HG02763 (cell line): ENCODE results near the gene CENPM.

Experiments
- ATAC-seq: cut with Tn5 transposase; IDR thresholded peaks from one replicate; pipeline ENCODE4 v1.9.1; 2021; ENCODE audit warnings: mild to moderate bottlenecking, moderate library complexity; ENCODE audit not compliant: unreplicated experiment

The CENPM gene, protein sequence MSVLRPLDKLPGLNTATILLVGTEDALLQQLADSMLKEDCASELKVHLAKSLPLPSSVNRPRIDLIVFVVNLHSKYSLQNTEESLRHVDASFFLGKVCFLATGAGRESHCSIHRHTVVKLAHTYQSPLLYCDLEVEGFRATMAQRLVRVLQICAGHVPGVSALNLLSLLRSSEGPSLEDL

DNA sequence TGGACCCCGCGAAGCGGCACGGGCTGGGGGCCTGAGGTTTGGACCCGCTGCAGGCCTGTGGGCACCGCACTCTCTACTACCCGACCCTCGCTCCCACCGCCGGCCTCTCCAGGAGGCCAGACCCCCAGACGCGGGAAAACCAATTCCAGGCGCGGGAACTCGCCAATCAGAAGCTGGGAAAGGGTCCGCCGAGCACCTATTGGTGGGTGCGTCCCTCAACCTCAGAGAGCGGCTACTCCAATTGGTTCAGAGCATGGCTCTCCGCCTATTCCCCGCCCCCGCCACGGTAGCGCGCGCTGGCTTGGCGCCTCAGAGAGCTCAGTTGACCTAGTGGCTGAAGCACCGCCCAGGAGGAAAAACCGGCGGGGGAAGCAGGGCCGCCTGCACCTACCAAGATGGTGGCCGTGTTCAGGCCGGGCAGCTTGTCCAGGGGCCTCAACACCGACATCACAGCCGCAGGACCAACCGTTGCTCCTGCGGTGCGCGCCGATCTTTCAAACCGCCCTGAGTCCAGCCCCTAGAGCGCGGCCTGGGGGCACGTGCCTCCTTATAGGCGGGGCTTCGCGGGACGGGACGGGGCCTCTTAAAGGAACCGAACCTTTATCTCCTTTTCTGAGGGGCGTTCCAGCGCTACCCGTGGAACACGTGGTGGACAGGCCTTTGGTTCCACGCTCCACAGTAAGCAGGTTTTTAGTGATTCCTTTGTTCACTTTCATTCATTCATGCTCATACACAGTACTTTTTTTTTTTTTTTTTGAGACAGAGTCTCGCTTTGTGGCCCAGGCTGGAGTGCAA is at the start of gene CENPM:
CENPM (minus strand) TSS at position 524 of the 795 bp plus-strand sequence; CDS start at position 448, 76 bp downstream.
- peak; percentile 85 for ATAC-seq

DNA sequence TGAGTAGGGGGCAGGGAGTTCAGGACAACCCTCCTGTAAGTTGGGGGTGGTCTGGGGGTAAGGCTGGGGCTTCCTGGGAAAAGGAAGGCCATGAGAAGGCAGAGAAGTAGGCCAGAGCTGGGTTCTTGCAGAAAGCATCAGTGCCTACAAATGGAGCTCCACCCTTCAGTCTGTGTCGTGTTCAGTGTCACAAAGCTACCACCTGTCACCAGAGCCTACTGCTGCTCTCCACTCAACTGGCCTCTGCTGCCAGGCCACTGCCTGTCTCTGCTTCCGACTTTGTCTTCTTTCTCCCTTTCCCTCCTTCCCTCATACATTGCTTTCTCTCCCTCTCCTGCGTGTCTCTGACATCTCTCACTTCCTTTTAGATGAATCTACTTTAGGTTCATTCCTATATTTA is 48.3 kb upstream of the CENPM start:
- no peak for ATAC-seq

DNA sequence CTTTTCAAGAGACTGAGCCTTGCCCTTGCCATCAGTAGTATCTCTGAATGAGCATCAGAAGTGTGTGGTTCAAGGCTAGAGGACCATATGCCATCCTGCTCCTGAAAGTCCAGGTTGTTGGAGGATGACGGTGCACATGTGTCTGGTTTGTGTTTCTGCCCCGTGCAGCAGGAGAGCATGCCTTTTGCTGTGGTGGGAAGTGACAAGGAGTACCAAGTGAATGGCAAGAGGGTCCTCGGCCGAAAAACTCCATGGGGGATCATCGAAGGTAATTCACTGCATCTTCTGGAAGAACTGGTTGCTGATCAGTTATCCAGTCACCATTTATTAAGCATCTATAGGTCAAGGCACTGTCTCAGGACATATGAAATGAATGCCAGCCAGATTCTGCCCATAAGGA is 45.5 kb upstream of the CENPM start:
- ATAC-seq = no peak

DNA sequence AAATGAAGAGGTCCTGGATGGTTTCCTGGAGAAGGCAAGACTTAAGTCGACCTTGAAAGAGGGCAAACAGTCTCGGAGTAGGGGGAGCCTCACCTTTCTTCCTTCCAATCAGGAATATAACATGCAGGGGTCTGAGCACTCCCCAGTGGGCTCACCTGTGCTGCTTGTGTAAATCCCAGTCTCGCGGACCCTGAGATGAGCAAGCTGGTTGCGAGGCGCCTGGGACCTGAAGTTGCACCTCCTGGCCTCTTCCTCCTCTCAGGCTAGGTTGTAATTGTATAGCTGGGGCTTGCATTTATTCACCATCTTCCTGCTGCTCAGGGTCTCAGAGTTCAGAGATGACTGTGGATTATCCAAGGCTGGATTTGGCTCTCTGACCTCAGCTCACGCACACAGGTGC is 44.2 kb upstream of the CENPM start:
- no peak for ATAC-seq

DNA sequence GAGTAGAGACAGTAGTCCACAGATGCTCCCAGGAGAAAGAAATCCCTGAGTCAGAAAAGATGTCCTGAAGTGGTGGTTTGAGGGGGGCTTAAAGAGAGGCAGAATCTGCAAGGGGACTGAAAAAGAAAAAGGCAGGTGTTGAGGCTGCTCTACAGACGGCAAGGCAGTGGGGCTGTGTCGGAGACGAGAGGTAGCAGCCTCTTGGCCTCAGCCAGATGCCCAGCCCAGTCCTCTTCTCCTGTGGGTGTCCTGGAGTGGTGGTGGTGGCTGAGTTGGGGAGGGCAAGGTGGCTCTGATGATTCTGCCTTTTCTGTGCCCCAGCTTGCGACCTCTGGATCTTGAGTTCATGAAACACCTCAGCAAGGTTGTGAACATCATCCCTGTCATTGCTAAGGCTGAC is 42.3 kb upstream of the CENPM start:
- ATAC-seq = no peak

DNA sequence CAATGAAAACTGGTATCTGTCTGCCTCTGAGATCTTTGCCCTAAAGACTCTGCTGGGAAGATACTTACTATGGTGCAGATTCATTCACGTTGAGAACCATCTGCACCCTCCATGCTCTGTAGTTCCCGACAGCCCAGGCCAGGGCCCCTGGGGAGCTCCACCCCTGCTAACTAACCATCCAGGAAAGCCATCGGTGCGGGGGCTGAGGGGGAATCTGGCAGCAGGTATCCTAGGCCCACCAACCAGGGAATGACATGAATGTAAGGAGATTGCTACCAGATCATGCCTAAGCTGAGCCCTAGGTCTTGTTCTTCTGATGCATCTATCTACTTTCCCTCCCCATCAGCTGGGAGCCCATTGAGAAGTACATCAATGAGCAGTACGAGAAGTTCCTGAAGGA is 40.3 kb upstream of the CENPM start:
- no peak for ATAC-seq

DNA sequence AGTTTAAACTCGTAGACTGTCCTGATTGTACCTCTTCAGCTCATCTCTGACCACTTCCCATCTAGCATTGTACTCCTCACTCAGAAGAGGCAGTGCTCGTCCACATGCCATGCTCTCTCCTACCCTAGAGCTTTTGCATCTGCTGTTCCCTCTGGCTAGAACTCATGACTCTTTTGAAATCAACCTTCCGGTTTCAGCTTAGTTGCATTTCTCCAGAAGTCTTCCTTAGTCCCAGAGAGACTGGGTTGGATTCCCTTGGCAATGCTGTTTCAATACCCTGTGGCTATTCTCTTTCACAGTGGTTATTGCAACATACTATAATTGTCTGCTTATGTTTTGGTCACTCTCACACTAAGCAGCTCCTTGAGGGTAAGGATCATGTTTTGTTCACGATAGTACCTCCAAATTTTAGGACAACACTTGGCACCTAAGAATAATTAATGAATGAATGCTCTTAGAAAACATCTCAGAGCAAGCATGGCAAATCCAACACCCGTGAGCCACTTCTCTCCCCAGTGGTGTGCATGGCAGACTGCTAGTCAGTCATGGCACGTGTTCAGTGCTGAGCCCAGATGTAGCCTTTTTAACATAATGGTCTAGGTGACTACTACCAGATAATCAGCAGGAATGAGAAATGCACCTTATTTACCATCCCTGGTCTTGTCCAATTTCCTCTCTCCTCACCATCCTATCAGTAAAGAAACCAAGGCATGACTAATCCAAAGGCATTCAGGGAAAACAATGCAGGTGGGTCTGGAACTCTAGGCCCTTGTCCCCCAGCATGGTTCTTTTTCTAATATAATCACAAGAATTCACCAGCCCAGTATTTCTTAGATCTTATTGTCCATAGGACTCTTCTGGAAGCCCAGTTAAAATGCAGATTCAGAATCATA is 36.8 kb upstream of the CENPM start:
- no peak for ATAC-seq

DNA sequence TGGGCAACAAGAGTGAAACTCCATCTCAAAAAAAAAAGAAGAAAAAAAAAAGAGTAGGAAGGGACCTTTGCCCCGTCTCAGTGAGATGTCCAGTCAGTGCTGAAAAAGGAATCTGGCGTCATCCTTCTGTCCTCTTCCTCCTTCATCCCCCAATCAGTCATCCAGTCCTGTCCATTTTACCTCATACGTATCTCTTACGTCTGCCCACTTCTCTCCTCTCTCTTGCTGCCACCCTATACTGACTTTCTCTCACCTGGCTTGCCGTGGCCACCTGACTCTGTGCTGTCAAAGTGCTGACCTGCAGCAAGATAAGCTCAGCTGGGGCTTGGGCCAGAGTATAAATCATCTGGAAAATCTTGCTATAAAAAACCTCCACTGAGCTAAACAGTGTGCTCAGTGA is 35.9 kb upstream of the CENPM start:
- no peak for ATAC-seq

DNA sequence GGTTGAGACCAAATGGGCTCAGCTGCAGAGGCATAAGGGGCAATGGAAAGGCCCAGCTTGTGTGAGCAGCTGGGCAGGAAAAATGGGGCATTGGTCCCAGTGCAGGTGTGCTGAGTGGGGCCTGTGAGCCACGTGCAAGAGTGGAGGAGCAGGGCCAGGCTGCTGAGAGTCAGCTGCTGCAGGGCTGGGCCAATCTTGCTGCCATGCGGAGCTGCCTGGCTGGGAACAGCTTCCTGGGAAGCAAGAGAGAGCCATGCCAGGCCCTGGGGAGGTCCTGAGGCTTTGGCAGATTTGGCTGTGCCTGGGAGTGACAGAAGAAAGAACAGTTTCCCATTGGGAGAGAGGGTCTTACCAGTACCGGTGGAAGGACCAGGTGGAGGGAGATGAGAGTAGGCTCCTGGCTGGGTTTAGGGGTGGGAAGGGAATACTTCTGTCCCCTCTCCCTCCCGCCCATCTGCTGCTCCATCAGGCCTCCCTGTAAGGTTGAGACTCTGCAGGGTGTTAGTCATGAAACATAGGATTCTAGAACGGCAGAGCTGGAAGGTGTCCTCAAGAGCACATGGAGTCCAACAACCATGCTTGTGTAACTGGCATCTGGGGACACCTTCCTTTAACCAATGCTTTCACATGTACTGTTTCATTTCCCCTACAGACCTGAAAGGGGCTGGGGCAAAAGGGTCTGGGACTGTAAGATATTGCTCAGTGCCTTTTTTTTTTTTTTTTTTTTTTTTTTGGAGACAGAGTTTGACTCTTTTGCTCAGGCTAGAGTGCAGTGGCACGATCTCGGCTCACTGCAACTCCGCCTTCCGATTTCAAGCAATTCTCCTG is 32.7 kb upstream of the CENPM start:
- no peak for ATAC-seq

DNA sequence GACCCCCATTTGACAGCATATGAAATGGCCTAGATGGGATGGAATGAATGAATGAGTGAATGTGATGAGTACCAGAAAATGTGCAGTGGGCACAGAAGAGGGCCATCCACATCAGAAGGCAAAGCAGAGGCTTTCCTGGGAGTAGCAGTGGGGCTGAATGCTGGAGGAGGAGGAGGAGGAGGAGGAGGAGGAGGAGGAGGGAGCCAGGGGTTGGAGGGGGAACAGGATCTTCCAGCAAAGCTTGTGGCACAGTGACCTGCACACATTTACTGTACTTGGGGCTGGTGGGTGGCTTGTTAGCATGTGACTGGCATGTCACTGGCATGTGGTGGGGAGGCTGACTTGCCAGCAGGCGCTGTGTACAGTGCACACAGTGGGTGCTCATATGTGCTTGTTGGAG is 31.8 kb upstream of the CENPM start:
- ATAC-seq = no peak

DNA sequence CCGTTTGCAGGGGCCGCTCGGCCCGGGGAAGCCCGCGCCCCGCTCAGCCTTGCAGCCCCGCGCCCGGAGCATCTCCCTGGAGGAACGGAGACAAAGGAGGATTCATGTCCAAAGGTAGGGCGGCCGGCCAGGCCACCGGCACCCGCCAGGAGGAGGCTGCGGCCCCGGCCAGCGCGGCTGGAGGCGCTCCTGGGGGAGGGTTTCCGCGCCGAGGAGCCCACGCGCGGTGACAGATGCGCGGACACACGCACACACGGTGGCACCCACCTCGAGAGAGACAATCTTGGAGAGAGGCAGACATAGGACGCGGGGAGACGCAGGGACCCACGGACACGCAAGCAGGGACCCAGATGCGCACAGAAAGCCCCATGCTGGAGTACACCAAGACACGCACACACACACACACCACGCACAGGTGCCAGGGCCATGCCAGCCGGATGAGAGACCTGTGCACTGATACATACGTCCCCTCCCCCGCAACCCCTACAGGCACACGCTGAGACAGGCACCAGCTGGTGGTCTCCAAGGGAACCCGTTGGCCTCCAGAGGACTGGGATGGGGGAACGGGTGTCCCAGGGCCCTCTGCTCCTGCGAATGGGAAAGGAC is 30.1 kb upstream of the CENPM start:
- no peak for ATAC-seq

DNA sequence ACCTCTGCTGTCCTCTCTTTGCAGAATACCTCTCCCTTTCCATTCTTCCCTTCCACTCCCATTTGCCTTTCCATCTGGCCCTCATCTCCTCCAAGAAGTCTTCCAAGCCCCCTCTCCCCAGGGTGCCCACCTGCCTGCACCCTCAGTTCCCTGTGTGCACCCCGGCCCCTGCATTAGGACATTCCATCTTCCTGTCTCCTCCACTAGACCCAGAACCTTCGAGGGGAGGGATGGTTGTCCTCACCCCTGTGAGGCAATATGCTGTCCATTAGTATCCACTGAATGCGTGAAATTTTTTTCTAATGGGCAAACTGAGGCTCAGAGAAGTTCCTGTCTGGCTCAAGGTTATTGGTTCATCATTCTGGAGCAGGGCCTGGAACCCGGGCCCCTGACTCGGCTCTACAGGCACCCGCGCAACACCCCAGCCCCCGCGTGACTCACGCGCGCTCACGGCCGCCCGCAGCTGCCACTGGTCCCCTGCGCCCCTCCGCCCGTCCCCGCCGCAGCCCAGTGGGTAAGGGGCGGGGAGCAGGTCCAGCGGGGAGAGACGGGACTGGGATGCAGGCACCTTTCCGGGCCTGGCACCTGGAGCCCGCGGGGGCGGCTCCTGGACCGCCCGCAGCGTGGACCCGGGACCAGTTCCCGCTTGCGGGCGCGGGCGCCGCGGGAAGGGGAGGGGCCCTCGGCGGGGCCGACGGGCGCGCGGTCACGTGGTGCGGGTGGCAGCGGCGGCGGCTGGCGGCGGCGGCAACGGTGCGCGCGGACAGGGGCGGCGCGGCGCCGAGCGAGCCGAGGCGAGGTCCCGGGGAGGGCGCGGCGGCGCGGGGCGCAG is 29.3 kb upstream of the CENPM start:
- ATAC-seq = no peak

DNA sequence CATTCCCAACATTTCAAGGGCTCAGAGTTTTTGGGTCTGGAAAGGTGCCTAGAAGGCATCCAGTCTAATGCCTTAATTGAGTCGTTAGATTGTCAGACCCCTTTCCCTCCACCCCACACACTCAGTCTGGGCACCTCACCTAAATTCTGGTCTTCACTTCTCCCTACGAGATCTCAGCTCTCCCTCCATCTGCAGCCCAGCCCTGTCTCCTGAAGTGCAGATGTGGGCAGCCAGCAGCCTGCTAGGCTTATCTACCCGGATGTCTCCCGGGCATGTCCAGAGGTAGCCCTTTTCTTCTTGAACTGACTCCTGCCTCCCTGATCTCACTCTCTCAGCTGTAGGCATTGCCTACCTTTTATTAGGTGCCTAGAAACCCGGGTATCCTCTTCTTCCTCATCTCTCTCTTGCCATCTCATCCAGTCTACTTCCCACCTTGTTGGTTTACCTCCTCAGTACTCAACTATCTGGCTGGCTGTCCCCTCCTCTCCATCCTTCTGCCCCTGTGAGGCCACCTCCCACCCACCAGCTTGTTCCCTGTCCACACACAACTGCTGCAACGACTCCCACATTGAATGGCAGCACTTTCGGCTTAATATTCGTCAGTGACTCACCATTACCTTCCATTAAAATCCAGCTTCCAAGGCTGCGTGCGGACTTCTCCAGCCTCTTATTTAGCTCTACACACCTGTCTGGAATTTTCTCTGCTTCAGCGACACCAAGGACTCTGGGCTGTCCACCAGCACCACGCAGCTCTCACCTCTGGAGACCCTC is 28.5 kb upstream of the CENPM start:
- no peak for ATAC-seq

DNA sequence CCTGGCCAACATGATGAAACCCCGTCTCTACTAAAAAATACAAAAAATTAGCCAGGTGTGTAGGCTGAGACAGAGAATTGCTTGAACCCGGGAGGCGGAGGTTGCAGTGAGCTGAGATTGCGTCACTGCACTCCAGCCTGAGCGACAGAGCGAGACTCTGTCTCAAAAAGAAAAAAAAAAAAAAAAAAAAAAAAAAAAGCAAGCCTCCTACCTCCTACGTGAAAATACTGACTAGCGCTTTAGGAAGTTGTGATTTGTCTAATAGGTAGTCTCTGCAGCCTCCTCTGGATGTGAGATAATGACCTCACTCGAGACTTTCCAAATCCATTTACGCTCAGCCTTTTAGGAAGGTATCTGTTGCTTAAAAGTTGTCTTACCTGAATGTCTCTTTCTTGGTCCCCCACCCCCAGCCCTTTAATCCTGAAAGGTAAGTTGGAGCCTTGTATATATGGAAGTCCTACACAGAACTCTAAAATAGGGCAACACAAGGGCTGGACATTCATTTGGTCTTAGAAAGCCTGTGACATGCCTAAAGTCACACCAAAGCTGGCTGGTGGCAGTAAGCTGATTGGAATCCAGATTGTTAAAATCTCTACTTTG is 27.8 kb upstream of the CENPM start:
- no peak for ATAC-seq

DNA sequence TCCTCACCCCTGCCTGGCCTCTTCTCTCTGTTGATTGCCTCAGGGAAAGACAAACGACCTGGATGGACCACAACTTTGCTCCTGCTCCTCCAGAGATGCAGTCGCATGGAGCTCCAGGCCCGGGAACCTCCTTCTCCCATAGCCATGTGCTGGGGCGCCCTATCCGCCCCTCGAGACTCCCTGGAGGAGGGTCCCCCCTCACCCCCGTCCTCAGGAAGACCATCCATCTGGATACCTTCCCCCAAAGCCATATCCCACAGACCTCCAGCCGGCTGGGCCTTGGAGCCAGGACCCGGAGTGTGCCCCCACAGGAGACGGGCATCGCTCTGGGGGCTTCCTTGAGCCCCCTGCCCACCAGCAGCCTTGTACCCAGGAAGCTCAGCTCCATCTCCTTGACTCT is 24.5 kb upstream of the CENPM start:
- ATAC-seq = no peak

DNA sequence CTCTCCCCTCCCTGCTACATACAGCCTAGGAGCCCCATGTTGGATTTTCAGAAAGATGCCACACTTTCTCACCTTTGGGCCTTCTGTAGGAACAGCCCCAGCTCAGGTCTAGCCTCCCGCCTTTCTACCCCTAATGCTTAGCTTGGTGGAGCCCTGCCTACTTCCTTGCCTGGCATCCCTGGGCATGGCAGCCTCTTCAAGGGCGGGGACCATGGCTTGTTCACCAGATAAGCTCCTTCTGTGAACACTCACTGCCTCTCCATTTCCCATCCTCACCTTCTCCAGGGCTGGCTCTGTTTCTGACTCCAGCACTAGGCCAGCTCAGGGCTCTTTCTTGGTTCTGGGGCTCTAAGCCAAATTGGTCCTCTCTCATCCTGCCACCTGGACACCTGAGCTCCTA is 23.6 kb upstream of the CENPM start:
- ATAC-seq = no peak

DNA sequence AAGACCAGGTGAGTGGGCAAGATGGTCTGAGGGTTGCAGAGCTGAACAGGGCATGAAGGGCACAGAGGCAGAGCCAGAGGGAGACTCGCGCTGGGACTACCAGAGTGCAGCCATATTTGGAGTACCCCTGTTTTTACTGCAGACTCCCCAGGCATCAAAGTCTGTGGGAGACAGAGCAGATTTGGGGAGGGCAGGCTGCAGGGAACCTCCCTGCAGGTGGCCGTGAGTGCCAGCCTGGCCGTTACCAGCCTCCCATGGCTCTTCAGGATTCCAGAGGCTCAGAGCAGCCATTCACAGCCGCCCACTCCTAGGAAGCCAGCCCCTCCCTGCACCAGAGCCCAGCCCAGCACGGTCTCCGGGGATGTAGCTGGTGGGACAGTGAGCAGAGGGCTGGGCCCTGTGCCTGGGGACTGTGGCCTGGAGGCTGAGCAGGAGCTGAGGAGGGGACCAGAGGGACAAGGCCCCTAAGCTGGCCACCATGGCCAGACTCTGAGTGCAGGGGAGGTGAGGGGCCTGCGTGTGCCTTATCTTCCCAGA is 22.2 kb upstream of the CENPM start, which contains the start of gene SEPTIN3:
SEPTIN3 (plus strand) TSS at position 334 of the 537 bp plus-strand sequence. CDS start 2,050 bp downstream, outside the sequence.
- ATAC-seq = no peak

DNA sequence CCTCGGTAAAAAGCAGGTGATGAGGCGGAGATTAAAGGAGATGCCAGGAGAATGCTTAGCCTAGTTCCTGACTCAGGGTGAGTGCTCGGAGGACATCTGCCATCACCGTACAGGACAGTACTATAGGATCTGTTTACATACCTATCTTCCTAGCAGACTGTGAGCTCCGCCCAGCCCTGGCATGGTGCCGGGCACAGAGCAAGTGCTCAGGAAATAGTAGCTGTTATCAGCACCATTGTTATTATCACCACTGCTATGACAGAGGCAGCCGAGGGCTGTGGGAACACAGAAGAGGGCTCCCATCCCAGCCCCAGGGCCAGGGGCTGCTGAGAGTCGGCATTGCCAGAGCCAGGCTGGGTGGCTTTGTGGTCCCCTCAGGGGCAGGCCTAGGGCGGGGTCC is 21.6 kb upstream of the CENPM start:
- ATAC-seq = no peak
